ENCODE results near the gene NDUFS2.

The NDUFS2 gene

DNA sequence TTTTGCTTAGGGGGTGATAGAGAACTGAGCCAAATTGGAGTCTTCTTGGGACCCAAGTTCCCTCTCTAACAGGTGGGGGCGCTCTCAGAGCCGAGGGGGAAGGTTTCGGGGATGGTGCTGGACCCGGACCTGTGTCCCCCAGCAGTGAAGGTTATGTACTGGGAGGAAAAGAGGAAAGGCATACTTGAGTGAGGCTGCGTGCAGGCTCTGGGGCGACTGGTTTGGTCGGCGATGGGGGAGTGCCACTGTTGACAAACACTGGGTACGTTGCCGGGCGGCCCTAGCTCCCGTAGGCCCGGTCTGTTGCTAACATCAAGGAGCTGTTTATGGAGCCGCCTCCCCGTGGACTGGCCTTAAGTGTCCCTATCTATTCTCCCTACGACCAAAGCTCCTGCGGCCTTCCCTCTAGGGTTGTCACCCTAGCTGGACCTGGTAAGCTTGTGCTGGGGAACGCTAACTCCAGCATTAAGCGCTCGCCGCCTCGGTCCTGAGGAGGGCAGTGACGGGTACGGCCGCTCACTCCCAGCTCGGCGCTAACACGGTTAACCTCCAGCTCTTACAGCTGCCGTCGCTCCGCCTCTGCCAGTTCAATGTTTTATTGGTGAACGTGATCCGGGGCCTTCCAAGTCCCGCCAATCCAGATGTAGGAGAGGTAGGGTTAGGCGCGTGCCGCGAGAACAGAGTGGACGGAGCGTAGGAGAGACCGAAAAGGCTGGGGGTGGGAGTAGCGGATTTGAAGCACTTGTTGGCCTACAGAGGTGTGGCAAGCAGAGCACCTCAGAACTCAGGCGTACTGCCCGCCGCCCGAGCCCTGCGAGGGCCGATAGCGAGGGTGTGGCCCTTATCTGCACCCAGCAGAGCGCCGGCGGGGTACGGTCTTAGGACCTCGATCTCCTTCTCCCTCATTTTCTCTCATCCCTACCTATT is 36.2 kb upstream of the NDUFS2 start, which contains the start of gene PPOX:
TSS of gene PPOX (plus strand) at position 685 of the 927 bp plus-strand sequence. CDS start 422 bp downstream, outside the sequence.
- peaks cover 73% of the 10 kb centered on the region for H3K36me3 ChIP-seq (ENCODE audit: insufficient read depth, insufficient read length, low read length)
- H3K27me3 ChIP-seq (ENCODE audit: insufficient read depth, insufficient read length), result no peaks in the 10 kb centered on the region
- TF ChIP-seq SUZ12 (IDR thresholded peaks at IDR 0.05; ENCODE audit: extremely low read depth, insufficient read depth, insufficient read length) (no peak), YY1 (IDR thresholded peaks at IDR 0.05; ENCODE audit: insufficient read depth, insufficient read length) (no peak), ZNF274 (IDR thresholded peaks at IDR 0.05; ENCODE audit: low read depth, low read length) (no peak)
- peak within 1 kb of the TSS; percentile 86 for H3K9ac ChIP-seq (ENCODE audit: insufficient read length, low read depth)
- no peaks in the 10 kb centered on the region for H3K9me3 ChIP-seq (ENCODE audit: insufficient read depth, low read length)
- peak within 1 kb of the TSS; percentile 97 for H3K4me3 ChIP-seq (ENCODE audit: insufficient read length, low read depth)
- peak; percentile 99 for DNase-seq (ENCODE audit: low read depth, low spot score)
- H3K4me1 ChIP-seq (ENCODE audit: insufficient read depth, insufficient read length), result peaks cover 5% of the 10 kb centered on the region

DNA sequence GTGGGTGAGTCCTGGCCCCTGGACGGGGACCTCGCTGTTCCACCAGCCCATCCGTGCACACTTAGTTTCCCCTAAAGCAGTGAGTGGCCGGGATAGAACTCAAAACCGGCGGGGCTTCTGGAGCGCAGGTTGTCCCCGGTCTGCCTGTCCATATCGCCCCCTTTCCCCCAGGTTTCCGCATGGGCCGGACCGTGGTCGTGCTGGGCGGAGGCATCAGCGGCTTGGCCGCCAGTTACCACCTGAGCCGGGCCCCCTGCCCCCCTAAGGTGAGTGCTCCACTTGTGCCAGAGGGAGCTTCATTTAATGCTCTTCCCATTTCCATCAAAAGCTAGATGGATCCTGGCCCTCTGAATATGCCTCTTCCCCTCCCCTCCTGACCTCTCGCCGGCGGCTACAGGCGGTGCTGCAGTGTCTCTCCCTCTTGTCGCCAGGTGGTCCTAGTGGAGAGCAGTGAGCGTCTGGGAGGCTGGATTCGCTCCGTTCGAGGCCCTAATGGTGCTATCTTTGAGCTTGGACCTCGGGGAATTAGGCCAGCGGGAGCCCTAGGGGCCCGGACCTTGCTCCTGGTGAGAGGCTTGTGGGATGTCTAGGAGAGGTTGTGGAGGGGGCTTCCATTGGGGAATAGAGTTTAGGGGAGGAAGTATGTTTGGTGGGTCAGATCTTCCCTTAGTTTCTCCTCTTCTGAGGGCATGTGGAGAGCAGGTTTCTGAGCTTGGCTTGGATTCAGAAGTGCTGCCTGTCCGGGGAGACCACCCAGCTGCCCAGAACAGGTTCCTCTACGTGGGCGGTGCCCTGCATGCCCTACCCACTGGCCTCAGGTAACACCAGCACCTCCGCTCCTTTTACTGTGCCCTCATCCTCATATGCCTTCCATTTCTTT is 35.3 kb upstream of the NDUFS2 start:
- Histone ChIP-seq H3K9ac (ENCODE audit: insufficient read length, low read depth) (peak overlapping the region; percentile 86), H3K9me3 (ENCODE audit: insufficient read depth, low read length) (no peaks in the 10 kb centered on the region), H3K36me3 (ENCODE audit: insufficient read depth, insufficient read length, low read length) (peaks cover 73% of the 10 kb centered on the region), H3K4me3 (ENCODE audit: insufficient read length, low read depth) (peak overlapping the region; percentile 97), H3K27me3 (ENCODE audit: insufficient read depth, insufficient read length) (no peaks in the 10 kb centered on the region), H3K4me1 (ENCODE audit: insufficient read depth, insufficient read length) (peaks cover 5% of the 10 kb centered on the region)
- TF ChIP-seq SUZ12 (IDR thresholded peaks at IDR 0.05; ENCODE audit: extremely low read depth, insufficient read depth, insufficient read length) (no peak), ZNF274 (IDR thresholded peaks at IDR 0.05; ENCODE audit: low read depth, low read length) (no peak), YY1 (IDR thresholded peaks at IDR 0.05; ENCODE audit: insufficient read depth, insufficient read length) (no peak)
- no peak for DNase-seq (ENCODE audit: low read depth, low spot score)

DNA sequence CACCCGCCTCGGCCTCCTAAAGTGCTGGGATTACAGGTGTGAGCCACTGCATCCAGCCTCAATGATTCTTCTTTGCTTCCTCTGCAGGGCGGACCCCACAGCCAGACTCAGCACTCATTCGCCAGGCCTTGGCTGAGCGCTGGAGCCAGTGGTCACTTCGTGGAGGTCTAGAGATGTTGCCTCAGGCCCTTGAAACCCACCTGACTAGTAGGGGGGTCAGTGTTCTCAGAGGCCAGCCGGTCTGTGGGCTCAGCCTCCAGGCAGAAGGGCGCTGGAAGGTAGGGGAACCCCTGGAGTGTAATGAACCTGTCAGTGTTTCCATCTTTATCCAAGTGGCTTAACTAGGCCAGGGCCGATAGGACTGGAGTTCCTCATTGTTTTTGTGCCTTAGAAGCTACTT is 33.3 kb upstream of the NDUFS2 start:
- no peaks in the 10 kb centered on the region for H3K9me3 ChIP-seq (ENCODE audit: insufficient read depth, low read length)
- H3K27me3 ChIP-seq (ENCODE audit: insufficient read depth, insufficient read length), result no peaks in the 10 kb centered on the region
- H3K4me3 ChIP-seq (ENCODE audit: insufficient read length, low read depth), result no peak overlapping the region
- DNase-seq (ENCODE audit: low read depth, low spot score), result no peak
- H3K36me3 ChIP-seq (ENCODE audit: insufficient read depth, insufficient read length, low read length), result peaks cover 73% of the 10 kb centered on the region
- H3K4me1 ChIP-seq (ENCODE audit: insufficient read depth, insufficient read length), result peaks cover 5% of the 10 kb centered on the region
- no peak overlapping the region for H3K9ac ChIP-seq (ENCODE audit: insufficient read length, low read depth)
- TF ChIP-seq YY1 (IDR thresholded peaks at IDR 0.05; ENCODE audit: insufficient read depth, insufficient read length), result no peak
- no peak for TF ChIP-seq SUZ12 (IDR thresholded peaks at IDR 0.05; ENCODE audit: extremely low read depth, insufficient read depth, insufficient read length)
- no peak for TF ChIP-seq ZNF274 (IDR thresholded peaks at IDR 0.05; ENCODE audit: low read depth, low read length)

DNA sequence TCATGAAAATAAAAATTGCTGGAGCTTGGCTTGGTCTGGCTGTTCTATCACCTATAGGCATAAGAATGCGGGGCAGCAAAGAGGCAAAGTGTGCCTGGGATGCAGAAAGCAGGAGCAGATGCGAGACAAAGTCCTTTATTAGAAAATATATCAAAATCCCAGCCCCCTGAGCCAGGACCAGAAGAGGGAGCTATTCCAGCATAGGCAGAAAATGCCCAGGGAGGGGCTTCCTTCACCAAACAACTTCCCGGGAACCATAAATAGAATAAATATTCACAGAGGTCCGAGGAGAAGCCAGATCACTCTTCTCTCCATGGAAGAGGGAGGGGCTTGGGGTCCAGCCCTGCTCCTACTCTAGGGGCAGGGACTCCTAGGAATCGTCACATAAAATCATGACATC is 31.0 kb upstream of the NDUFS2 start:
- no peak for DNase-seq (ENCODE audit: low read depth, low spot score)
- H3K27me3 ChIP-seq (ENCODE audit: insufficient read depth, insufficient read length), result no peaks in the 10 kb centered on the region
- H3K9ac ChIP-seq (ENCODE audit: insufficient read length, low read depth), result no peak overlapping the region
- no peaks in the 10 kb centered on the region for H3K9me3 ChIP-seq (ENCODE audit: insufficient read depth, low read length)
- H3K36me3 ChIP-seq (ENCODE audit: insufficient read depth, insufficient read length, low read length), result peaks cover 79% of the 10 kb centered on the region
- H3K4me1 ChIP-seq (ENCODE audit: insufficient read depth, insufficient read length), result peaks cover 4% of the 10 kb centered on the region
- H3K4me3 ChIP-seq (ENCODE audit: insufficient read length, low read depth), result no peak overlapping the region
- no peak for TF ChIP-seq SUZ12 (IDR thresholded peaks at IDR 0.05; ENCODE audit: extremely low read depth, insufficient read depth, insufficient read length)
- no peak for TF ChIP-seq ZNF274 (IDR thresholded peaks at IDR 0.05; ENCODE audit: low read depth, low read length)

DNA sequence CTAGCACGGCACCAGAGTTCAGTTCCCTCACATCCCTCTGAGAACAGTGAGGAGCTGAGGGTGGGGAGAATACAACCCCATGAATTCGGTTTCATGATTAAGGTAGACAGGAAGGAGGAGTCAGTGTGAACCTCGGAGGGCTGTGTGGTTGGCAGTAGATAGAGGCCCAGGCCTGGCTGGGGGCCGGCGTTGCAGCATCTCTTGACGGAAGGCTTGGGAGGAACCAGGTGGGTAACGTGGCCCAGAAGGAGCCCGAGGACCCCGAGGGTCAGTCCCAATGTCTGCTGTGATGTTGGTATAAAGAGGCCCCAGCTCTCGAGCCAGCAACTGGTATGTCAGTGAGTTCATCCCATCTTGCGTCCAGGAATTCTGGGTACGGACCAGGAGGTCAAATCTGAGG is 30.5 kb upstream of the NDUFS2 start:
- H3K9ac ChIP-seq (ENCODE audit: insufficient read length, low read depth), result no peak overlapping the region
- H3K4me1 ChIP-seq (ENCODE audit: insufficient read depth, insufficient read length), result peaks cover 8% of the 10 kb centered on the region
- H3K9me3 ChIP-seq (ENCODE audit: insufficient read depth, low read length), result no peaks in the 10 kb centered on the region
- peaks cover 82% of the 10 kb centered on the region for H3K36me3 ChIP-seq (ENCODE audit: insufficient read depth, insufficient read length, low read length)
- DNase-seq (ENCODE audit: low read depth, low spot score), result no peak
- no peak overlapping the region for H3K4me3 ChIP-seq (ENCODE audit: insufficient read length, low read depth)
- H3K27me3 ChIP-seq (ENCODE audit: insufficient read depth, insufficient read length), result no peaks in the 10 kb centered on the region
- TF ChIP-seq ZNF274 (IDR thresholded peaks at IDR 0.05; ENCODE audit: low read depth, low read length), result no peak

DNA sequence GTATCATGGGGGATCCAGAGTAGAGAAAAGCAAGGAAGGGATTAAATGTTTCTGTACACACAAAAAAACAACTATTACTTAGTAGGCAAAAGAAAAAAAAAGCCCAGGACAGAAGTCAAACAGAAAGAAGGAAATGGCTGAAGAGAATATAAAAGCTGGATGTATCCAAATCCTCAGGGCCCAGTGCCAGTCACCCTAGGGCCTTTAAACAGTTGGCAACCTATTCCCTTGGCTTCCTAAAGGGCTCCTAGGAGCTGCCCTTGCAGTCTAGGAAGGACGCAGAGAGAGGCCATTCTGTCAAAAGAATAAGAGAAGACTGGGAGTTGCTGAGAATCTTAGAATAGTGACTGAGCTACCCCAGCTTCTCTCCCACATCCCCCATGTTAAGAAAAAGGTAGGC is 29.8 kb upstream of the NDUFS2 start:
- Histone ChIP-seq H3K9me3 (ENCODE audit: insufficient read depth, low read length) (no peaks in the 10 kb centered on the region), H3K27me3 (ENCODE audit: insufficient read depth, insufficient read length) (no peaks in the 10 kb centered on the region), H3K4me3 (ENCODE audit: insufficient read length, low read depth) (no peak overlapping the region), H3K9ac (ENCODE audit: insufficient read length, low read depth) (no peak overlapping the region), H3K36me3 (ENCODE audit: insufficient read depth, insufficient read length, low read length) (peaks cover 82% of the 10 kb centered on the region), H3K4me1 (ENCODE audit: insufficient read depth, insufficient read length) (peaks cover 8% of the 10 kb centered on the region)
- no peak for DNase-seq (ENCODE audit: low read depth, low spot score)
- TF ChIP-seq ZNF274 (IDR thresholded peaks at IDR 0.05; ENCODE audit: low read depth, low read length) (no peak), YY1 (IDR thresholded peaks at IDR 0.05; ENCODE audit: insufficient read depth, insufficient read length) (no peak)

DNA sequence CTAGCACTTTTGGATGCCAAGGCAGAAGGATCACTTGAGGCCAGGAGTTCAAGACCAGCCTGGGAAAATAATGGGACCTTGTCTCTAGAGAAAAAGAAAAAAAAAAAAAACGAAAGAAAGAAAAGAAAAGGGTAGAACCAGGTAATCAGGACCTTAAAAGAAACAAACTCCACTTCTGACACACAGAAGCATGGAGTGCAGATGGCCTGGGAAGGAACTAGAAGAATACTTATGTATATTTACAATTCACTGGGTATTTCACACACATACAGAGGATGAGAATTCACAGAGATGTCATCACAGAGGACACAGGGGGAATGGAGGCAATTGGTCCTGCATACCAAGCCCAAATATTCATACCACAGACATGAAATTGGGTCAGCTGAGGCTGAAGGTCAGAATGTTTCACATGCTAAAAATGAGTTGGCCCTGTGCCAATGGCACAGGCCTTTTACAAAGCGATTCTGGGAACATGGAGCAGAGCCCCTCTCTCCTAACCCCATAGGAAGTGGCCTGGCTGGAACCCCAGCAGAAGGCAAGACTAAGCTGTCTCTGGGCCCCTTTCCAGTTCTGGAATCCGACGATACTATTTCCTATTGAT is 29.3 kb upstream of the NDUFS2 start:
- H3K4me3 ChIP-seq (ENCODE audit: insufficient read length, low read depth), result no peak overlapping the region
- peaks cover 80% of the 10 kb centered on the region for H3K36me3 ChIP-seq (ENCODE audit: insufficient read depth, insufficient read length, low read length)
- H3K4me1 ChIP-seq (ENCODE audit: insufficient read depth, insufficient read length), result peaks cover 8% of the 10 kb centered on the region
- DNase-seq (ENCODE audit: low read depth, low spot score), result no peak
- TF ChIP-seq ZNF274 (IDR thresholded peaks at IDR 0.05; ENCODE audit: low read depth, low read length) (no peak), SUZ12 (IDR thresholded peaks at IDR 0.05; ENCODE audit: extremely low read depth, insufficient read depth, insufficient read length) (no peak), YY1 (IDR thresholded peaks at IDR 0.05; ENCODE audit: insufficient read depth, insufficient read length) (no peak)
- H3K9me3 ChIP-seq (ENCODE audit: insufficient read depth, low read length), result no peaks in the 10 kb centered on the region
- no peak overlapping the region for H3K9ac ChIP-seq (ENCODE audit: insufficient read length, low read depth)
- no peaks in the 10 kb centered on the region for H3K27me3 ChIP-seq (ENCODE audit: insufficient read depth, insufficient read length)
